ENCODE results near the gene GSK3B. TPM values are rescaled to one million over a fixed set of nuclear protein-coding genes. Genes with fewer than 3 reads are reported as not detected.

Gene GSK3B
- total and polyA plus RNA-seq, 2 donors (not counting 1 experiment from before 2014, with no cell fraction given): 12.3 to 33.3 TPM

DNA sequence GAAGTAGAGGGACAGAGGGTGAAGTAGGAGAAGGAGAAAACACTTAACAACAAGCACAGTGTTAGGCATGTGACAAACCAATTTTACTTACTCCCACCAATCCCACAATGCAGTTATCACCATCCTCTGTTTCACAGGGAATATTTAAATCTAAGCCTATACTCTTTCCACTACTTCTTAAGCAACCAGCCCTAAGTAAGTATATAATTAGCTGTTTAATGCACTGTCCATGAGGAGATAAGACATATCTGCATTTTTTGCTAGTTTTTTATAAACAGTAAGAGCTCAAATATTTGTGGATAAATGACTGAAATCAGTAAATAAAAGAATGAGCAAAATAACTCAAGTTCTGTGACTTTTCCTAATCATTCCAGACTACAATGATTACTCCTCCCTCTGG, 62.7 kb downstream of the GSK3B start:
- H3K4me2 ChIP-seq (replicated peaks; ENCODE audit: low read depth, low read length, poor library complexity, severe bottlenecking): no peak overlapping the region
- ATAC-seq (ENCODE audit: low read depth): no peak
- Mint-ChIP-seq H3K27ac (no peak overlapping the region), H3K4me1 (peaks cover 38% of the 10 kb centered on the region), H3K9me3 (ENCODE audit: insufficient read depth) (peaks cover 5% of the 10 kb centered on the region), H3K4me3 (no peak overlapping the region), H3K27me3 (no peaks in the 10 kb centered on the region)
- no peak overlapping the region for H3K4me3 ChIP-seq (ENCODE audit: control extremely low read depth in 1 of 5, extremely low read depth in 1 of 5, insufficient read depth in 1 of 5, low read depth in 2 of 5, low read length in 4 of 5)
- H3K9me3 ChIP-seq (ENCODE audit: control extremely low read depth in 1 of 3, control insufficient read depth in 2 of 3, insufficient read depth in 1 of 3, low read length in 2 of 3): peaks cover 11 to 30% (median 21%) of the 10 kb centered on the region in 3 donors
- DNase-seq: no peak
- peaks cover 0 to 1% of the 10 kb centered on the region in 2 experiments for H3K36me3 ChIP-seq (replicated peaks in 1 of 2; ENCODE audit: control extremely low read depth in 1 of 2, control insufficient read depth in 1 of 2, extremely low read depth in 1 of 2, insufficient read depth in 2 of 2, low read length in 1 of 2)
- ChIA-PET POLR2A (no interaction called here), CTCF (no interaction called here)
- no peak overlapping the region for H2AFZ ChIP-seq (ENCODE audit: insufficient read depth, low read depth, low read length, poor library complexity, severe bottlenecking)
- no peak for TF ChIP-seq EZH2 (IDR thresholded peaks at IDR 0.05; ENCODE audit: borderline replicate concordance, insufficient read depth, low read depth, low read length, poor library complexity, severe bottlenecking)
- TF ChIP-seq CTCF (IDR thresholded peaks at IDR 0.05): no peak
- H4K20me1 ChIP-seq (ENCODE audit: control insufficient read depth, insufficient read depth, low read length, poor library complexity, severe bottlenecking): peaks cover 36% of the 10 kb centered on the region
- no peak overlapping the region for H3K9ac ChIP-seq (ENCODE audit: low read length)
- H3K27ac ChIP-seq (ENCODE audit: low read length in 2 of 2): no peak overlapping the region
- H3K27me3 ChIP-seq (replicated peaks in 1 of 4; ENCODE audit: control extremely low read depth in 1 of 4, control insufficient read depth in 3 of 4, insufficient read depth in 4 of 4, low read length in 3 of 4): no peaks in the 10 kb centered on the region
- H3K4me1 ChIP-seq (ENCODE audit: control insufficient read depth in 2 of 2, insufficient read depth in 2 of 2, low read length in 2 of 2): peaks cover 3 to 10% of the 10 kb centered on the region in 2 donors
- peaks cover 89% of the 10 kb centered on the region for H3K79me2 ChIP-seq (ENCODE audit: control insufficient read depth, insufficient read depth, low read length)
- intact Hi-C loops (cut with micrococcal nuclease): no loop called here

GRCh38 chr3:120029749-120030148, 64.5 kb downstream of the GSK3B start:
- TF ChIP-seq EZH2 (IDR thresholded peaks at IDR 0.05; ENCODE audit: borderline replicate concordance, insufficient read depth, low read depth, low read length, poor library complexity, severe bottlenecking): no peak
- TF ChIP-seq CTCF (IDR thresholded peaks at IDR 0.05): no peak
- peaks cover 51% of the 10 kb centered on the region for H4K20me1 ChIP-seq (ENCODE audit: control insufficient read depth, insufficient read depth, low read length, poor library complexity, severe bottlenecking)
- intact Hi-C loops (cut with micrococcal nuclease): no loop called here
- DNase-seq: no peak
- no peak overlapping the region for H3K4me2 ChIP-seq (replicated peaks; ENCODE audit: low read depth, low read length, poor library complexity, severe bottlenecking)
- no peak overlapping the region for H3K9ac ChIP-seq (ENCODE audit: low read length)
- Mint-ChIP-seq H3K4me3 (no peak overlapping the region), H3K27me3 (no peaks in the 10 kb centered on the region), H3K9me3 (ENCODE audit: insufficient read depth) (peaks cover 5% of the 10 kb centered on the region), H3K27ac (no peak overlapping the region), H3K4me1 (peaks cover 48% of the 10 kb centered on the region)
- CTCF ChIA-PET: no interaction called here
- peaks cover 5 to 20% (median 14%) of the 10 kb centered on the region in 3 donors for H3K9me3 ChIP-seq (ENCODE audit: control extremely low read depth in 1 of 3, control insufficient read depth in 2 of 3, insufficient read depth in 1 of 3, low read length in 2 of 3)
- WGBS (ENCODE audit: insufficient coverage): 100% methylated on average over 1 of the region's 1 CpG
- H3K4me3 ChIP-seq (ENCODE audit: control extremely low read depth in 1 of 5, extremely low read depth in 1 of 5, insufficient read depth in 1 of 5, low read depth in 2 of 5, low read length in 4 of 5): no peak overlapping the region
- peaks cover 0 to 1% of the 10 kb centered on the region in 2 experiments for H3K36me3 ChIP-seq (replicated peaks in 1 of 2; ENCODE audit: control extremely low read depth in 1 of 2, control insufficient read depth in 1 of 2, extremely low read depth in 1 of 2, insufficient read depth in 2 of 2, low read length in 1 of 2)
- POLR2A ChIA-PET: no interaction called here
- no peak overlapping the region for H2AFZ ChIP-seq (ENCODE audit: insufficient read depth, low read depth, low read length, poor library complexity, severe bottlenecking)
- H3K27me3 ChIP-seq (replicated peaks in 1 of 4; ENCODE audit: control extremely low read depth in 1 of 4, control insufficient read depth in 3 of 4, insufficient read depth in 4 of 4, low read length in 3 of 4): no peaks in the 10 kb centered on the region
- H3K4me1 ChIP-seq (ENCODE audit: control insufficient read depth in 2 of 2, insufficient read depth in 2 of 2, low read length in 2 of 2): peaks cover 3 to 10% of the 10 kb centered on the region in 2 donors
- no peak overlapping the region for H3K27ac ChIP-seq (ENCODE audit: low read length in 2 of 2)
- ATAC-seq (ENCODE audit: low read depth): no peak
- H3K79me2 ChIP-seq (ENCODE audit: control insufficient read depth, insufficient read depth, low read length): peaks cover 89% of the 10 kb centered on the region

Data from B cell (primary cell).